Fibroblast of skin of scalp (primary cell): ENCODE data around the gene SPPL2B.

ENCODE experiments used
- DNase-seq: peaks from one replicate; pipeline ENCODE4 v3.0.0-alpha.2; 2013

SPPL2B gene

GRCh38 chr19:2302319-2303210 is 25.9 kb upstream of the SPPL2B start:
- no peak for DNase-seq

- DNase-seq, result no peak
Measured at GRCh38 chr19:2303211-2303798, 25.2 kb upstream of the SPPL2B start.

GRCh38 chr19:2305452-2306280 is 22.8 kb upstream of the SPPL2B start:
- no peak for DNase-seq

- DNase-seq, result no peak
Measured at GRCh38 chr19:2306281-2306806, 22.1 kb upstream of the SPPL2B start.

GRCh38 chr19:2306971-2307370 is 21.5 kb upstream of the SPPL2B start:
- no peak for DNase-seq

- DNase-seq, result no peak
Measured at GRCh38 chr19:2307518-2308012, 20.9 kb upstream of the SPPL2B start.

- DNase-seq, result no peak
Measured at GRCh38 chr19:2308114-2308556, 20.3 kb upstream of the SPPL2B start, which contains the start of gene LINGO3. Gene LINGO3, minus strand, starts transcription at chr19:2308154. Its CDS starts 16,378 bp downstream, at chr19:2291776.

- DNase-seq, result peak; percentile 66
Measured at GRCh38 chr19:2309734-2310362, 18.6 kb upstream of the SPPL2B start.

GRCh38 chr19:2311093-2311492 is 17.4 kb upstream of the SPPL2B start:
- no peak for DNase-seq

GRCh38 chr19:2312820-2313501 is 15.5 kb upstream of the SPPL2B start:
- no peak for DNase-seq

GRCh38 chr19:2315121-2315817 is 13.2 kb upstream of the SPPL2B start:
- no peak for DNase-seq

- peak; percentile 61 for DNase-seq
Measured at GRCh38 chr19:2315818-2316353, 12.6 kb upstream of the SPPL2B start.

- DNase-seq, result no peak
Measured at GRCh38 chr19:2317300-2317699, 11.2 kb upstream of the SPPL2B start.

GRCh38 chr19:2317756-2318155 is 10.7 kb upstream of the SPPL2B start:
- DNase-seq, result no peak

- no peak for DNase-seq
Measured at GRCh38 chr19:2318923-2319322, 9.6 kb upstream of the SPPL2B start.

- DNase-seq, result no peak
Measured at GRCh38 chr19:2319551-2319950, 8.9 kb upstream of the SPPL2B start.

- DNase-seq, result no peak
Measured at GRCh38 chr19:2320049-2320448, 8.4 kb upstream of the SPPL2B start.

GRCh38 chr19:2320939-2321338 is 7.5 kb upstream of the SPPL2B start:
- DNase-seq, result no peak

- no peak for DNase-seq
Measured at GRCh38 chr19:2321565-2322283, 6.8 kb upstream of the SPPL2B start.

GRCh38 chr19:2323707-2324106 is 4.8 kb upstream of the SPPL2B start:
- no peak for DNase-seq
